ENCODE data around the gene PNPLA2.

PNPLA2 gene

GRCh38 chr11:860234-861104 lies 41.8 kb downstream of the PNPLA2 start:
- DNase-seq (ENCODE audit: low read depth), result no peak

- DNase-seq (ENCODE audit: low read depth), result no peak
Measured at GRCh38 chr11:861105-861479, 42.4 kb downstream of the PNPLA2 start.

GRCh38 chr11:862081-862661 lies 43.5 kb downstream of the PNPLA2 start:
- no peak for DNase-seq (ENCODE audit: low read depth)

GRCh38 chr11:862696-863022 lies 43.9 kb downstream of the PNPLA2 start:
- DNase-seq (ENCODE audit: low read depth), result no peak

- DNase-seq (ENCODE audit: low read depth), result no peak
Measured at GRCh38 chr11:863023-863909, 44.6 kb downstream of the PNPLA2 start.

DNA sequence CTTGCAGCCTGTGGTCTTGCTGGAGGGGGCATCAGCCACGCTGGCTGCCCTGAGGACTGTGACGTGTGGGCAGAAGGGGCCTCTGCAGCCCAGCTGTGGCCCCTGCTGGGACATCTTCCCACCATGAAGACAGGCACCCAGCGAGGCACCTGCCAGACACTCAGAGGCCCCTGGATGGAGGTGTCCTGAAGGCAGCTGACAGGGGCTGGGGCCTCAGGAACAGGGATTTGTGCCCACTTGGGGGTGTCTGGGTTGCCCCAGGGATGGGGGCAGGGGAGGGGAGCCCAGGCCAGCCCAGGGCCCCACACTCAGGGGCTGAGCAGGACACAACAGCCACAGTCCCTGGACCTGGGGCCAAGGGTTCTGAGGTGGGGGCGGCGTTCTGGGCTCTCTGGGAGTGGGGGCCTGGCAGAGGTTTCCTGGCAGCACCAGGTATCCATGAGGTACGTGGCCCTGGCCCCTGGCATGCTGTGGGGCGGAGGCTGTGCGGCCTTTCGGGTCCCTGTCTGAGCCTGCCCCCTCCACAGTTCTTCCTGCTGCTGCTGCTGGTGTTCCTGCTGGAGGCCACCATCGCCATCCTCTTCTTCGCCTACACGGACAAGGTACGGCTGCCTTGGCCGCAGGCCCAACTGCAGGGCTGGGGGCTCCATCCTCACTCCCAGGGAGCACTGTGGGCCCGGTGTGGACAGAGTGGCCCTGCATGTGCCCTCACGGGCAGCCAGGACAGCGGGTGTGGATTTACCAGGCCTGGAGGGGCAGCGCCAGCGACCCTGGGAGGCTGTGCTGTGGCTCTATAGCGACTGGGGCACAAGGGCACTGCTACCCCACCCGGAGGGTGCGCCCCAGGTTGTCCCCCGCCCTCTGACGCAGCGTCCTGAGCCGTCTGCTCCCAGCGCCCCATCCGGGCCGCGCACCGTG lies 45.5 kb downstream of the PNPLA2 start:
- DNase-seq (ENCODE audit: low read depth), result no peak

DNA sequence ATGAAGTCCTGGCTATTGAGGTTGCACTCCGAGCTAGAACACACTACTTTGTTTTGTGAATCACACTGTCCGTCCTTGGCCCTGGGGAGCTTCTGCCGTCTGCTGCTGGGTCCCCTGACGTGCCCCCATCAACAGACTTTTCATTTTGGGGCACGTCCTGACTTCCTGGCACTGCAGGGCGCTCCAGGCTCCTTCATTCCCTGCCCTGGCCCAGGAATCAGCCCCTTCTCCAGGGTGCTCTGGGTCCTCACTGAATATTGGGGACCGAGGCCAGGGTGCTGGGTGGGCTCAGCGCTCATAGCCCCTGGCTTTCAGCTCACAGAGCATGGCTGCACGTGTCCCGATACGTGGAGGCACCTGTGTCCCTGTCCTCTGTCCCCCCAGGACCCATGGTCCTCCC lies 46.2 kb downstream of the PNPLA2 start:
- no peak for DNase-seq (ENCODE audit: low read depth)

DNA sequence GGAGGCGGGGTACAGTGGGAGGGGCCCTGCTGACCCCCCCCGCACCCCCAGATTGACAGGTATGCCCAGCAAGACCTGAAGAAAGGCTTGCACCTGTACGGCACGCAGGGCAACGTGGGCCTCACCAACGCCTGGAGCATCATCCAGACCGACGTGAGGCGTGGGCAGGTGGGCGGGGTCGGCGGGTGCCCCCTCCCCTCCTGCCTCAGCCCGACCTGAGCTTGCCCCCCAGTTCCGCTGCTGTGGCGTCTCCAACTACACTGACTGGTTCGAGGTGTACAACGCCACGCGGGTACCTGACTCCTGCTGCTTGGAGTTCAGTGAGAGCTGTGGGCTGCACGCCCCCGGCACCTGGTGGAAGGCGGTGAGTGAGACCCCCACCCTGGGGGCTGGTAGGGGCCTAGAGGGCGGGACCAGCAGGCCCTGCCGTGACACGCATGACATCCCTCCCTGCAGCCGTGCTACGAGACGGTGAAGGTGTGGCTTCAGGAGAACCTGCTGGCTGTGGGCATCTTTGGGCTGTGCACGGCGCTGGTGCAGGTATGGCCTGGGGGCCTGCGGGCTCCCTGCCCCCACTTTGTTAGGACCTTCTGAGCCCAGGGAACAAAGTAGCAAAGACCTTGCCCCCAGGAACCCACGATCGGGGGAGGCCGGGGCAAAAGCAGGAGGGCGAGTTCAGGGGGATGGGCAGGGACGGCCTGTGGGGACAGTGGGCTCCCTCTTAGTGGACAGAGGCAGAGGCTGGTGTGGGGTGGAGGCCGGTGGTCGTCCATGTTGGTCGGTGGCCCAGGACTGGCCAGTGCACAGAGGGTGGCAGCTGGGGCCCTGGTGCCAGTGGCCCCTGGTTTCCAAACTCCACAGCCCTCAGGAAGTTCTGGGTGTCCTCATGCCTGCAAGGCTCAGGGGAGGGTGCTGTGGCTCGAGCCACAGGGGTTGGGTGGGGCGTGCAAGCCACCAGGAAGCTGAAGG lies 47.0 kb downstream of the PNPLA2 start:
- no peak for DNase-seq (ENCODE audit: low read depth)

- DNase-seq (ENCODE audit: low read depth), result no peak
Measured at GRCh38 chr11:866481-866880, 47.8 kb downstream of the PNPLA2 start.

DNA sequence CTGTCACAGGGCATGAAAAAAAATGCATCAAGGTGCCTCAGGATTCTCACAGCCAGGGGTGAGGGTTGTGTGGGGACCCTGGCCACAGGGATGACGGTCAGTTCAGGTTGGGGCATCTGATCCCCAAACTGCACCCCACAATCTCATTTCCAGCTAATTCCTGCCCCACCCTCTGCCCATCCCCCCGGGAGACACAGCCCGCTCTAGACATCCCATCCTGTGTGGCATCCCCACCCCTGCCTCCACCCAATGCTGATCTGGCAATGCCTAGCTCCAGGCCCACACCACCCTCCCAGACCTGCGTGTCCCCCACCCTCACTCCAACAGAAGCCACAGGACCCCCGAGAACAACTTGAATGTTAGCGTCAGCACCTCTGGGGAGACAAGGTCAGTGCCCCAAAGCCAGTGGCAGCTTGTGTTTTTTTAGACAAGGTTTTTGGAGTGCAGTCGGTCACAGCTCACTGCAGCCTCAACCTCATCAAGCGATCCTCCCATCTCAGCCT lies 49.2 kb downstream of the PNPLA2 start:
- no peak for DNase-seq (ENCODE audit: low read depth)

DNA sequence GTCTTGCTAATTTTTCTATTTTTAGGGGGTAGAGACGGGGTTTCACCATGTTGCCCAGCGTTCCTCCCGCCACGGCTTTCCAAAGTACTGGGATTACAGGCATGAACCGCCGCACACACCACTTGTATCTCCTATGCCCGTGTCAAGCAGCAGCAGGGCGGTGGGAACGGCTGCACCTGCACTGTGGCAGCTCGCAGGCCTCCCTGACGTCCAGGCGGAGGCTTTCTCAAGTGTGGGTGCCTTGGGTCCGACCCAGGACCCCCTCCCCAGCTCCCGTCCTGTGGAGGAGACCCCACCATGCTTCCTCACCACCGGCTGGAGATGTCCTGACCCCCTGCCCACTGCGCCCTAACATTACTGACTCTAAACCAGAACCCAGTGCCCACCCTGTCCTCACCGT lies 49.7 kb downstream of the PNPLA2 start:
- DNase-seq (ENCODE audit: low read depth), result no peak

- DNase-seq (ENCODE audit: low read depth), result no peak
Measured at GRCh38 chr11:868802-869201, 50.1 kb downstream of the PNPLA2 start.

GRCh38 chr11:869399-870126 lies 50.8 kb downstream of the PNPLA2 start:
- DNase-seq (ENCODE audit: low read depth), result no peak

- DNase-seq (ENCODE audit: low read depth), result no peak
Measured at GRCh38 chr11:870127-870413, 51.4 kb downstream of the PNPLA2 start.

GRCh38 chr11:870418-870817 lies 51.7 kb downstream of the PNPLA2 start:
- no peak for DNase-seq (ENCODE audit: low read depth)

GRCh38 chr11:871472-871871 lies 52.8 kb downstream of the PNPLA2 start:
- no peak for DNase-seq (ENCODE audit: low read depth)

DNA sequence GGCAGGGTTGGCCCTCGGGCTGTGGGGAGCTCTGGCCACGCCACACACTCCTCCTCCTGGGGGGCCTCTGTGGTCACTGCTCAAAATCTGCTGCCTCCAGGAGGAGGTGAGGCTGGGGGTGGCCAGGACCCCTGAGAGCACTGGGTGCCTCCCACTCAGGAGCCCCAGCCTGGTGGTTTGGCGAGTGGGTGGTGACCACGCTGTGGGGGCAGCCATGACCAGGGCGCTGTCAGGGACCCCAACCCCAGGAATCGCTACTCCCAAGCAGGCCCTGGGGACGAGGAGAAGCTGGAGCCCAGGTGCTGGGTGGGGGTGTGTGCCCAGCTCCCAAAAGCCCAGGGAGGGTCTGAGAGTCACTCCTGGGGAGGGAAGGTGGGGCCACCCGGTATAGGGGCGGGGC lies 54.1 kb downstream of the PNPLA2 start:
- no peak for DNase-seq (ENCODE audit: low read depth)

- no peak for DNase-seq (ENCODE audit: low read depth)
Measured at GRCh38 chr11:873706-874105, 55.0 kb downstream of the PNPLA2 start.
